HepG2 (cell line): ENCODE measurements around the gene C11orf91. TPM values are rescaled to one million over a fixed set of nuclear protein-coding genes. Genes with fewer than 3 reads are reported as not detected.

Source experiments
- ASH2L ChIP-seq: fragments of 300-600, 200-600 bp; sonication (generic); IDR thresholded peaks from 2 replicates; pipeline ENCODE4 v1.7.0; 2017; ENCODE audit warnings: low read depth, mild to moderate bottlenecking, moderate library complexity, mixed read lengths, low read length; ENCODE audit not compliant: insufficient read length
- DPF2 ChIP-seq: sonication (generic); formaldehyde crosslinking; IDR thresholded peaks from 2 replicates; pipeline ENCODE4 v1.4.0; 2020; ENCODE audit warnings: mild to moderate bottlenecking, low read depth, missing genetic modification reagents, borderline replicate concordance
- MIER3 ChIP-seq: IDR thresholded peaks from 2 replicates; pipeline ENCODE4 v1.6.1; 2016; ENCODE audit warnings: missing compliant biosample characterization, borderline replicate concordance
- PHF8 ChIP-seq: sonication (generic); formaldehyde crosslinking; IDR thresholded peaks from 2 replicates; pipeline ENCODE4 v1.5.0; 2020; ENCODE audit warnings: missing genetic modification reagents
- REXO4 ChIP-seq: sonication (generic); formaldehyde crosslinking; IDR thresholded peaks from 2 replicates; pipeline ENCODE4 v1.8.0; 2022; ENCODE audit warnings: missing genetic modification reagents, mild to moderate bottlenecking, borderline replicate concordance
- SAFB2 ChIP-seq: sonication (generic); formaldehyde crosslinking; IDR thresholded peaks from 2 replicates; pipeline ENCODE4 v1.5.1; 2020; ENCODE audit warnings: missing genetic modification reagents, low read depth, mild to moderate bottlenecking, borderline replicate concordance
- SMAD3 ChIP-seq: sonication (generic); formaldehyde crosslinking; IDR thresholded peaks from 2 replicates; pipeline ENCODE4 v1.4.0; 2020; ENCODE audit warnings: missing genetic modification reagents
- SOX13 ChIP-seq, 3 experiments: fragments of 450-650 bp in 1 of 3; sonication (generic) in 1 of 3; formaldehyde crosslinking in 1 of 3; IDR thresholded peaks in 2 of 3; conservative IDR thresholded peaks in 1 of 3; 2 replicates each; pipeline versions ENCODE4 v1.5.0 to v1.6.1; 2016 to 2020; ENCODE audit warnings: antibody characterized with exemption in 1 of 3, mild to moderate bottlenecking in 1 of 3, missing compliant biosample characterization in 1 of 3, missing genetic modification reagents in 1 of 3, moderate library complexity in 1 of 3
- TCF7 ChIP-seq: sonication (generic); IDR thresholded peaks from 2 replicates; pipeline ENCODE4 v1.6.1; 2016; ENCODE audit warnings: antibody characterized with exemption, low read depth
- TOPORS ChIP-seq: sonication (generic); formaldehyde crosslinking; IDR thresholded peaks from 2 replicates; pipeline ENCODE4 v1.8.0; 2023; ENCODE audit warnings: mild to moderate bottlenecking, missing genetic modification reagents
- ZNF333 ChIP-seq: sonication (generic); formaldehyde crosslinking; IDR thresholded peaks from 2 replicates; pipeline ENCODE4 v1.4.0; 2020; ENCODE audit warnings: mild to moderate bottlenecking, missing genetic modification reagents, borderline replicate concordance
- ZNF792 ChIP-seq: IDR thresholded peaks from 2 replicates; pipeline ENCODE4 v1.6.1; 2016
- ZNF841 ChIP-seq: sonication (generic); formaldehyde crosslinking; IDR thresholded peaks from 2 replicates; pipeline ENCODE4 v1.8.1; 2023; ENCODE audit warnings: missing genetic modification reagents, borderline replicate concordance
- polyA plus RNA-seq, 8 experiments: library from polyadenylated mRNA; depleted of rRNA in 3 of 8; stranded (reverse) in 7 of 8; unstranded in 1 of 8; fragments of >200 nt; fragmentation: Illumina TruSeq in 4 of 8; extraction: Trizol in 4 of 8; gene quantifications; 2 replicates each; pipeline versions ENCODE4 v1.2.1 to v1.2.3, GENCODE V29; 2011 to 2016; ENCODE audit warnings: low read depth in 4 of 8, missing spikeins in 1 of 8, mixed read lengths in 1 of 8; ENCODE audit not compliant: insufficient read depth in 1 of 8
- total RNA-seq, 5 experiments: library from RNA; depleted of rRNA; stranded (reverse); fragments of >200 nt; fragmentation: Illumina TruSeq; extraction: Trizol; gene quantifications; 2 replicates each; pipeline ENCODE4 v1.2.3, GENCODE V29; 2016; ENCODE audit warnings: low read depth in 1 of 5
- TF ChIP-seq, protein P1 (sequence below), 2 experiments: IDR thresholded peaks; 2 replicates each; pipeline ENCODE4 v1.6.1; 2011 to 2012; ENCODE audit warnings: low read length in 2 of 2, borderline replicate concordance in 1 of 2, low read depth in 1 of 2, mild to moderate bottlenecking in 1 of 2, moderate library complexity in 1 of 2
- TF ChIP-seq, protein P2 (sequence below): sonication (generic); formaldehyde crosslinking; IDR thresholded peaks from 2 replicates; pipeline ENCODE4 v1.4.0; 2020; ENCODE audit warnings: mild to moderate bottlenecking, missing genetic modification reagents
- TF ChIP-seq, protein P3 (sequence below): IDR thresholded peaks from 2 replicates; pipeline ENCODE4 v1.6.1; 2016; ENCODE audit warnings: low read depth, missing genetic modification reagents, missing compliant biosample characterization
- TF ChIP-seq, protein P4 (sequence below): IDR thresholded peaks from 2 replicates; pipeline ENCODE4 v1.6.1; 2016

The C11orf91 gene
- total and polyA plus RNA-seq, 2 of the 13 experiments (the other 11 are each of a cell fraction or from before 2014, with no cell fraction given): 0.35 TPM; not detected in 1

DNA sequence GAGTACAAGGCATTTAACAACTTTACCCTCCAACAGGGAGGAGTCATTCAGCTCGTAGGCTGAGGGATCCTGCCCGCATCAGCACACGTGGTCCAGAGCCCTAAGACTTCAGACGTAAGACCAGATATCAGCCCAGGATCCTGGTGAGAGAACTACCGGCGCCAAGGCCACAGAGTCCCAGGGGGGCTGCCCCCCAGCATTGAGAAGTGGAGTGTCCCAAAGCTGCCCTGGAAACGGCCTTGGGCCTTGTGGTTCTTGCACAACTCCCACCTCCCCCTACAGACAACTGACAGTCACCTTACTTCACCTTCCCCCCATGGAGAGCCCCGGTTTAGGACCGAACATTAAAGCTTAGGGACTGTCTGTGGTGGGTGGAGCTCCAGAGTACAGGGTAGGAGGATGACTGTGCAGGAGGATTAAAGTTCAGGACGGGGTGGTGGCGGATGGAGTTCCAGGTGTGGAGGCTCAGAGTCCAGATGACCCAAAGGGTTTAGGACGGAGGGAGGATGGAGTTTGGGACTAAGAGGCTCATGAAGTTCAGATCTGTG is 1.0 kb downstream of the C11orf91 start (continued):
- TF ChIP-seq, protein P1, sequence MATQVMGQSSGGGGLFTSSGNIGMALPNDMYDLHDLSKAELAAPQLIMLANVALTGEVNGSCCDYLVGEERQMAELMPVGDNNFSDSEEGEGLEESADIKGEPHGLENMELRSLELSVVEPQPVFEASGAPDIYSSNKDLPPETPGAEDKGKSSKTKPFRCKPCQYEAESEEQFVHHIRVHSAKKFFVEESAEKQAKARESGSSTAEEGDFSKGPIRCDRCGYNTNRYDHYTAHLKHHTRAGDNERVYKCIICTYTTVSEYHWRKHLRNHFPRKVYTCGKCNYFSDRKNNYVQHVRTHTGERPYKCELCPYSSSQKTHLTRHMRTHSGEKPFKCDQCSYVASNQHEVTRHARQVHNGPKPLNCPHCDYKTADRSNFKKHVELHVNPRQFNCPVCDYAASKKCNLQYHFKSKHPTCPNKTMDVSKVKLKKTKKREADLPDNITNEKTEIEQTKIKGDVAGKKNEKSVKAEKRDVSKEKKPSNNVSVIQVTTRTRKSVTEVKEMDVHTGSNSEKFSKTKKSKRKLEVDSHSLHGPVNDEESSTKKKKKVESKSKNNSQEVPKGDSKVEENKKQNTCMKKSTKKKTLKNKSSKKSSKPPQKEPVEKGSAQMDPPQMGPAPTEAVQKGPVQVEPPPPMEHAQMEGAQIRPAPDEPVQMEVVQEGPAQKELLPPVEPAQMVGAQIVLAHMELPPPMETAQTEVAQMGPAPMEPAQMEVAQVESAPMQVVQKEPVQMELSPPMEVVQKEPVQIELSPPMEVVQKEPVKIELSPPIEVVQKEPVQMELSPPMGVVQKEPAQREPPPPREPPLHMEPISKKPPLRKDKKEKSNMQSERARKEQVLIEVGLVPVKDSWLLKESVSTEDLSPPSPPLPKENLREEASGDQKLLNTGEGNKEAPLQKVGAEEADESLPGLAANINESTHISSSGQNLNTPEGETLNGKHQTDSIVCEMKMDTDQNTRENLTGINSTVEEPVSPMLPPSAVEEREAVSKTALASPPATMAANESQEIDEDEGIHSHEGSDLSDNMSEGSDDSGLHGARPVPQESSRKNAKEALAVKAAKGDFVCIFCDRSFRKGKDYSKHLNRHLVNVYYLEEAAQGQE (IDR thresholded peaks at IDR 0.05; ENCODE audit: borderline replicate concordance in 1 of 2, low read depth in 1 of 2, low read length in 2 of 2): no peak; a peak in 1 of 4 replicates
- TF ChIP-seq TCF7: peak; percentile 44
- TF ChIP-seq SOX13 (IDR thresholded peaks at IDR 0.05): no peak
- peak in 1 of 2 experiments; percentile 69; a peak in 2 of 4 replicates for TF ChIP-seq SOX13 (CRISPR knock-in tag; conservative IDR thresholded peaks at IDR 0.05 in 1 of 2, IDR thresholded peaks at IDR 0.05 in 1 of 2)
- TF ChIP-seq REXO4: no peak
- peak; percentile 58; the same call in 1 of the 2 replicates for TF ChIP-seq MIER3 (CRISPR knock-in tag)
- TF ChIP-seq, protein P2, sequence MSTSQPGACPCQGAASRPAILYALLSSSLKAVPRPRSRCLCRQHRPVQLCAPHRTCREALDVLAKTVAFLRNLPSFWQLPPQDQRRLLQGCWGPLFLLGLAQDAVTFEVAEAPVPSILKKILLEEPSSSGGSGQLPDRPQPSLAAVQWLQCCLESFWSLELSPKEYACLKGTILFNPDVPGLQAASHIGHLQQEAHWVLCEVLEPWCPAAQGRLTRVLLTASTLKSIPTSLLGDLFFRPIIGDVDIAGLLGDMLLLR: peak; percentile 58; the same call in 1 of the 2 replicates
- TF ChIP-seq SAFB2 (CRISPR knock-in tag): no peak
- no peak for TF ChIP-seq ZNF841 (CRISPR knock-in tag)
- 0 out of 2 replicates have a peak, but pooled peaks have one; percentile 37 for TF ChIP-seq DPF2 (CRISPR knock-in tag)
- TF ChIP-seq, protein P3, sequence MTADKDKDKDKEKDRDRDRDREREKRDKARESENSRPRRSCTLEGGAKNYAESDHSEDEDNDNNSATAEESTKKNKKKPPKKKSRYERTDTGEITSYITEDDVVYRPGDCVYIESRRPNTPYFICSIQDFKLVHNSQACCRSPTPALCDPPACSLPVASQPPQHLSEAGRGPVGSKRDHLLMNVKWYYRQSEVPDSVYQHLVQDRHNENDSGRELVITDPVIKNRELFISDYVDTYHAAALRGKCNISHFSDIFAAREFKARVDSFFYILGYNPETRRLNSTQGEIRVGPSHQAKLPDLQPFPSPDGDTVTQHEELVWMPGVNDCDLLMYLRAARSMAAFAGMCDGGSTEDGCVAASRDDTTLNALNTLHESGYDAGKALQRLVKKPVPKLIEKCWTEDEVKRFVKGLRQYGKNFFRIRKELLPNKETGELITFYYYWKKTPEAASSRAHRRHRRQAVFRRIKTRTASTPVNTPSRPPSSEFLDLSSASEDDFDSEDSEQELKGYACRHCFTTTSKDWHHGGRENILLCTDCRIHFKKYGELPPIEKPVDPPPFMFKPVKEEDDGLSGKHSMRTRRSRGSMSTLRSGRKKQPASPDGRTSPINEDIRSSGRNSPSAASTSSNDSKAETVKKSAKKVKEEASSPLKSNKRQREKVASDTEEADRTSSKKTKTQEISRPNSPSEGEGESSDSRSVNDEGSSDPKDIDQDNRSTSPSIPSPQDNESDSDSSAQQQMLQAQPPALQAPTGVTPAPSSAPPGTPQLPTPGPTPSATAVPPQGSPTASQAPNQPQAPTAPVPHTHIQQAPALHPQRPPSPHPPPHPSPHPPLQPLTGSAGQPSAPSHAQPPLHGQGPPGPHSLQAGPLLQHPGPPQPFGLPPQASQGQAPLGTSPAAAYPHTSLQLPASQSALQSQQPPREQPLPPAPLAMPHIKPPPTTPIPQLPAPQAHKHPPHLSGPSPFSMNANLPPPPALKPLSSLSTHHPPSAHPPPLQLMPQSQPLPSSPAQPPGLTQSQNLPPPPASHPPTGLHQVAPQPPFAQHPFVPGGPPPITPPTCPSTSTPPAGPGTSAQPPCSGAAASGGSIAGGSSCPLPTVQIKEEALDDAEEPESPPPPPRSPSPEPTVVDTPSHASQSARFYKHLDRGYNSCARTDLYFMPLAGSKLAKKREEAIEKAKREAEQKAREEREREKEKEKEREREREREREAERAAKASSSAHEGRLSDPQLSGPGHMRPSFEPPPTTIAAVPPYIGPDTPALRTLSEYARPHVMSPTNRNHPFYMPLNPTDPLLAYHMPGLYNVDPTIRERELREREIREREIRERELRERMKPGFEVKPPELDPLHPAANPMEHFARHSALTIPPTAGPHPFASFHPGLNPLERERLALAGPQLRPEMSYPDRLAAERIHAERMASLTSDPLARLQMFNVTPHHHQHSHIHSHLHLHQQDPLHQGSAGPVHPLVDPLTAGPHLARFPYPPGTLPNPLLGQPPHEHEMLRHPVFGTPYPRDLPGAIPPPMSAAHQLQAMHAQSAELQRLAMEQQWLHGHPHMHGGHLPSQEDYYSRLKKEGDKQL: no peak
- 0 out of 2 replicates have a peak, but pooled peaks have one; percentile 64 for TF ChIP-seq SMAD3 (CRISPR knock-in tag)
- 0 out of 2 replicates have a peak, but pooled peaks have one; percentile 32 for TF ChIP-seq ZNF333 (CRISPR knock-in tag)
- TF ChIP-seq, protein P4, sequence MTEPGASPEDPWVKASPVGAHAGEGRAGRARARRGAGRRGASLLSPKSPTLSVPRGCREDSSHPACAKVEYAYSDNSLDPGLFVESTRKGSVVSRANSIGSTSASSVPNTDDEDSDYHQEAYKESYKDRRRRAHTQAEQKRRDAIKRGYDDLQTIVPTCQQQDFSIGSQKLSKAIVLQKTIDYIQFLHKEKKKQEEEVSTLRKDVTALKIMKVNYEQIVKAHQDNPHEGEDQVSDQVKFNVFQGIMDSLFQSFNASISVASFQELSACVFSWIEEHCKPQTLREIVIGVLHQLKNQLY (CRISPR knock-in tag): no peak
- peak; percentile 64 for TF ChIP-seq ASH2L
- TF ChIP-seq PHF8 (CRISPR knock-in tag): 0 out of 2 replicates have a peak, but pooled peaks have one; percentile 22
- peak; percentile 94 for TF ChIP-seq TOPORS (CRISPR knock-in tag)
- peak; percentile 56; the same call in 1 of the 2 replicates for TF ChIP-seq ZNF792
